GM12864 (cell line): ENCODE results near the gene DOP1B.

ENCODE experiments used
- DNase-seq: peaks from one replicate; pipeline ENCODE4 v3.0.0-alpha.2; 2011; ENCODE audit warnings: low read depth
- H3K4me3 ChIP-seq: 2 replicates; pipeline ENCODE4 v1.5.1; 2011; ENCODE audit warnings: mild to moderate bottlenecking, low read depth, low read length, control low read depth
- TF ChIP-seq, protein P1 (sequence below): IDR thresholded peaks from 2 replicates; pipeline ENCODE4 v1.5.1; 2011; ENCODE audit warnings: low read depth, mild to moderate bottlenecking, moderate library complexity, low read length, control low read depth, inconsistent platforms; ENCODE audit errors: missing control alignments

DOP1B gene

DNA sequence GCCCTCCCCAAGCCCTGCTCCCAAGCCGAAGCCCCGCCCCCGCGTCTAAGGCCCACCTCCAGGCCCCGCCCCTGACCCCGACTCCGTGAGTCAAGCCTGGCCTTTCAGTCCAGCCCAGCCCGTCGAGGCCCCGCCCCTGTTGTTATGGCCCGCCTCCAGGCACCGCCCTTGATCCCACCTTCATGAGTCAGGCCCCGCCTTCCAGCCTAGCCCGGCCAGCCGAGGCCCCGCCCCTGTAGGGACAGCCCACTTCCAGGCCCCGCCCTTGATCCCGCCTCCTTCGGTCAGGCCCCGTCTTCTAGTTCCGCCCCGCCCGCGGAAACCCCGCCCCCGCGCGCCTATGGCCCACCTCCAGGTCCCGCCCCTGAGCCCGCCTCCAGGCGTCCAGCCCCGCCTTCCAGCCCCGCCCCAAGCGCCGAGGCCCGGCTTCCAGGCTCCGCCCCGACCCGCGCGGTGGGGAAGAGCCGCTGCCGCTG is 247 bp upstream of the DOP1B start:
- TF ChIP-seq, protein P1, sequence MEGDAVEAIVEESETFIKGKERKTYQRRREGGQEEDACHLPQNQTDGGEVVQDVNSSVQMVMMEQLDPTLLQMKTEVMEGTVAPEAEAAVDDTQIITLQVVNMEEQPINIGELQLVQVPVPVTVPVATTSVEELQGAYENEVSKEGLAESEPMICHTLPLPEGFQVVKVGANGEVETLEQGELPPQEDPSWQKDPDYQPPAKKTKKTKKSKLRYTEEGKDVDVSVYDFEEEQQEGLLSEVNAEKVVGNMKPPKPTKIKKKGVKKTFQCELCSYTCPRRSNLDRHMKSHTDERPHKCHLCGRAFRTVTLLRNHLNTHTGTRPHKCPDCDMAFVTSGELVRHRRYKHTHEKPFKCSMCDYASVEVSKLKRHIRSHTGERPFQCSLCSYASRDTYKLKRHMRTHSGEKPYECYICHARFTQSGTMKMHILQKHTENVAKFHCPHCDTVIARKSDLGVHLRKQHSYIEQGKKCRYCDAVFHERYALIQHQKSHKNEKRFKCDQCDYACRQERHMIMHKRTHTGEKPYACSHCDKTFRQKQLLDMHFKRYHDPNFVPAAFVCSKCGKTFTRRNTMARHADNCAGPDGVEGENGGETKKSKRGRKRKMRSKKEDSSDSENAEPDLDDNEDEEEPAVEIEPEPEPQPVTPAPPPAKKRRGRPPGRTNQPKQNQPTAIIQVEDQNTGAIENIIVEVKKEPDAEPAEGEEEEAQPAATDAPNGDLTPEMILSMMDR = no peak
- DNase-seq = peak; percentile 82
- peak overlapping the region; percentile 74 for H3K4me3 ChIP-seq

DNA sequence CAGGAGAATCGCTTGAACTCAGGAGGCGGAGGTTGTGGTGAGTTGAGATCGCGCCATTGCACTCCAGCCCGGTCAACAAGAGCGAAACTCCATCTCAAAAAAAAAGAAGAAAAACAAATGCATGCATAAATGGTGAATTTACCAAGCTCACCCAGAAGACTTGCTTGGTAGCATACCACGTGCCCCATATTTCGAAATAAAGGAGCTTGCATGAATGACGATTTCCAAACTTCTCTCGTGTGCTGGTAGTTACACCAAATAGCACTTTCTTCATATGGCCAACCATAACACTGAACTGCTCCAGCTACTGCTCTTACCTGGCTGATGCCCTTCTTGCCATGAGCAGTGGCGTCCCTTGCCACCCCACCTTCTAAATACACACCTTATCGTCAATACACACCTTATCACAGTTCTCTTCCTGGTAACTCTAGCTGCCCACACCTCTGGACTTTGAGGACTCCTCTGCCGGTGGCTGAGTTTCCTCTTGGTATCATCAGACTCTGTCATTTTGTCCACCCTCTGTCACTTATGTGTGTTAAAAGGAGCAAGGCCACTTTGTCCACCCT is 2.8 kb downstream of the DOP1B start:
- no peak overlapping the region for H3K4me3 ChIP-seq
- TF ChIP-seq, protein P1 = no peak
- DNase-seq = no peak

DNA sequence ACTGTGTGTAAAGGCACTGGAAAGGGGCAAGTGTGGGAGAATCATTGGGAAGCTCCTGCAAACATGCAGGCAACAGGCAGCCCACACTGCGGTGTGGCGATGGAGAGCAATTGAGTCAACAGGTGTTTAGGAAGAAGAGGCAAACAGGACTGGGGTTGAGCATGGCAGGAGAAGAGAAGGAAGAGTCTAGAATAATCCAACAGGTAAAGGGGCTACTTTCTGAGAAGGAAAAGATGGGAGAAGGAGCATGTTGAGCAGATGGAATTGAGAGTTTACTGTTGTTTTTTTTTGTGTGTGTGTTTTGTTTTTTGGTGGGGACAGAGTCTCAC is 4.2 kb downstream of the DOP1B start:
- DNase-seq = no peak
- TF ChIP-seq, protein P1 = no peak
- no peak overlapping the region for H3K4me3 ChIP-seq

DNA sequence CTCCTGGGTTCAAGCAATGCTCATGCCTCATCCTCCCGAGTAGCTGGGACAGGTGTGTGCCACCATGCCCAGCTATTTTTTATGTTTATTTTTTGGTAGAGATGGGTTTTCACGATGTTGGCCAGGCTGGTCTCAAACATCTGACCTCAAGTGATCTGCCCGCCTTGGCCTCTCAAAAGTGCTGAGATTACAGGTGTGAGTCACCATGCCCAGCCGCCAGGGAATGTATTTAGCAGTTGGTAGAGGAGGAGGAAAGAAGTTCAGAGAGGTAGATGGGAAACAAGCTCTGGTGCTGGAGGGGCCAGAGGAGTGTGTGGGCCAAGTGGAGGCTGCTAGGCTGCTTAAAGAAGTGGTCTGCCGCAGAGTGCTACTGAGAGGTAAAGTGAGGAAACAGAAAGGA is 6.0 kb downstream of the DOP1B start:
- no peak overlapping the region for H3K4me3 ChIP-seq
- TF ChIP-seq, protein P1 = no peak
- no peak for DNase-seq

DNA sequence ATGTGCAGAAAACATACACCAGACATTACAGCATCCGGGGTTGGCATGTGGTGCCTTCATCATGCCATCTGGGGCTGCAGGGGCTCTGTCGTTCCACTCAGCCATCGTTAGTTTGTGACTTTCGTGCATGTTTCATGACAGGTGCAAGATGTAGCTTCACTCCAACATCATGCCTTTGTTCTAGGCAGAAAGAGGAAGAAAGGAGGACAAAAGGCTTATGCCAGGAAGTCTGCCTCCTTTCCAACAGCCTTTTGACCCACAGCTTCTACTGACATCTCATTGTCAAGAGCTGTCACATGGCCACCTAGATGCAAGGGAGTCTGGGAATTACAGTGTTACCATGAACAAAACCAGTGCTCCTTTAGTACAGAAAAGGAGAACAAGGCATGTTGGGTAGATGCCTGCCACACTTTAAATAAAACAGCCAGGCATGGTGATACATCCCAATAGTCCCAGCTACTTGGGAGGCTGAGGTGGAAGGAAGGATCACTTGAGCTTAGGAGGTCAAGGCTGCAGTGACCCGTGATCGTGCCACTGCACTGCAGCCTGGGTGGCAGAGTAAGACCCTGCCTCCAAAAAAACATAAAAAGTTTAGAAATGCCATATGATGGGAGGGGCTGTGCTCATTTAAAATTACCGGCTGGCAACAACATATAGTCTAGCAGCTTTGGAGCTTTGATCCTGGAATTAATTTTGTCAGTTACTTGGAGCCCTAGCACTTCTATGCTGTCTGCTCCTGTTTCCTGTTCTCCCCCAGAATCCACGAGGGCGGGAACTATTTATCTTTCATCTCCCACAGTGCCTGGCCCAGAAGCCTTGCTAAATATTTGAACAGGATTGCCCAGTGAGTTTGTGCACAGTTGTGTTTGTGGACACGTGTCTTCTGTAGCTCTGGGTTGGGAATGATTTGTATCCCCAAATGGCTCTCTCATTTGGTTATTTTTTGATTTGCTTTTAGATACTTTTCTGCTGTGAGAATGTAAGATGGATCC is 7.4 kb downstream of the DOP1B start:
- no peak for DNase-seq
- TF ChIP-seq, protein P1 = no peak
- no peak overlapping the region for H3K4me3 ChIP-seq

DNA sequence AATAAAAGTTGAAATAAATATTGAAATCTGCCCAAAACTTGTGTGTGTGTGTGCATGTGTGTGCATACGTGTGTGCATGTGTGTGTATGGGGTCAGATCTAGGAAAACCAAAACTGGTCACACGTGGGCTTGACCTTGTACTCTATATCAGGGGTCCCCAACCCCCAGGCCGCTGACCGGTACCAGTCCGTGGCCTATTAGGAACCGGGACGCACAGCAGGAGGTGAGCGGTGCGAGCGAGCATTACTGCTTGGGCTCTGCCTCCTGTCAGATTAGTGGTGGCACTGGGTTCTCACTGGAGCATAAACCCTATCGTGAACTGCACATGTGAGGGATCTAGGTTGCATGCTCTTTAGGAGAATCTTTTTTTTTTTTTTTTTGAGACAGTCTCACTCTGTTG is 8.7 kb downstream of the DOP1B start:
- no peak overlapping the region for H3K4me3 ChIP-seq
- TF ChIP-seq, protein P1 = no peak
- DNase-seq = no peak
